T-helper 1 cell (primary cell): ENCODE measurements around the gene PVALEF.
"Not testable (repeated sequence)": the region's sequence is repeated elsewhere in the genome, so short reads cannot be mapped to it uniquely, and the experiment has no call there.

Experiments
- DNase-seq, 5 donors: peaks; one replicate each; pipeline ENCODE4 v3.0.0-alpha.2; 2012 to 2020

The PVALEF gene

DNA sequence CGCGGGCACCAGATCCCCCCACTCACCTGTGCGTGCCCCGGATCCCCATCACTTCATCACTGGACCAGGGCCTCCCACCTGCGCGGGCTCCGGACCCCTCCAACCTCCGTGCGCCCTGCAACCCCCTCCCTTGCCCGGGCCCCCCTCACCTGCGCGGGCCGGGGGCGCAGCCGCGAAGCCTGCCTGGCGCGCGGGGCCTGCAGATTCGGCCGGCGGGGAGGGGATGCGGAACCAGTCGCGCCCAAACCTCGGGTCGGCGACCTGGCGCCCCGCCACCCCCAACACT lies 57.3 kb downstream of the PVALEF start:
- DNase-seq = no peak

DNA sequence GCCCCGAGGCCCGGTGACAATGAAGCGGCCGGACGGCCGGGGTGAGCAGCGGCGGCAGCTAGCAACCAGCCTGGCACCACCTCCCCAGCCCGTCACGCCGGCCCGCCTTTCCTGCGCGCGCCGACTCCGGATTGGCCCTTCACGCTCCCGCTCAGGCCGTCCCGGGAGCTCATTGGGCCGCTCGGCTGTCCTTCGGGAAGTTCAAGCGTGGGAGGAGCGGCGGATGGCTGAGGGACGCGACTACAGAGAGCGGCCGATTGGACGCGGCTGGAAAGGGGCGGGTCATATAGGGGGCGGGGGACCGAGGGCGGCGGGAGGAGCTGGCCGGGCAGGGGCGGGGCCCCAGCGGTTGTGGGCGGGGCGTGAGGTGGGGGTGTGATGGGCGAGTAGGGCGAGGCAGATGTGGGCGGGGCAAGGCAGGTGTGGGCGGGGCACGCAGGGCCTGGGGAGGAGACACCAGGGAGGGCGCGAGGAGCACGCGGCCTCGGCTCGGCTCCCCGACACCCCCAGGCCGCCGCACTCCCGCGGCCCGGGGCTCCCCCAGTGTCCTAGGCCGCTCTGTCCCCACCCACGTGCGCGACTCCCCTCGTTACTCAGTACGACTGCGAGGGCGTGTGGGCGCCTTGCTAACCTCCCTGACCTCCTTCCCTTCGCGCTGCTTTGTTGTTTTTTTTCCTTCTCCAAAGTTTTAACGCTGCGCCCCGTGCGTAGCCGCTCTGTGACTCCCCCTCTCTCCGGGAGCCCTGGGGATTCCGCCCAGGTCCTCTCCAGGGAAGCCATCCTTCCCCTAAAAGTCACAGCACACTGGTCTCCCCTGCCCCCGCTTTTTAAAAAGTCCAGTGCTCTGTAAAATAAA lies 57.8 kb downstream of the PVALEF start, which contains the start of gene CEP131:
Gene CEP131, minus strand, starts transcription at position 60 of the 856 bp plus-strand sequence. CDS start 2,909 bp downstream, outside the sequence.
- peak; percentile 98 to 100 (median 99) for DNase-seq

DNA sequence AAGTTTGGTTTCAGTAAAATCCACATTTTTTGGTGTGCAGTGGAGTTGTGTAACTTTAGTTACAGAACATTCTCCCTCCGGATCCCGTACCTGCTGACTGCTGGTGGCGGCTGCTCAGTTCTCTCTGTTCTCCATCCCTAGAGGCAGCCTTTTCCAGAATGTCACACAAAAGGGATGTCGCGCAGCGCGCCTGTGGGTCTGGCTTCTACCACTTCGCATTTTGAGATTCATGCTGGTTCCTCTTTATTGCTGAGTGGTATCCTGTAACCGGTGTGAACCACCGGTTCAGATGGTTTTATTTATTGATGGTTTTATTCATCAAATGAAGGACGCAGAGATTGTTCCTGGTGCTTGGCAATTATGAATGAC lies 58.4 kb downstream of the PVALEF start:
- no peak for DNase-seq

DNA sequence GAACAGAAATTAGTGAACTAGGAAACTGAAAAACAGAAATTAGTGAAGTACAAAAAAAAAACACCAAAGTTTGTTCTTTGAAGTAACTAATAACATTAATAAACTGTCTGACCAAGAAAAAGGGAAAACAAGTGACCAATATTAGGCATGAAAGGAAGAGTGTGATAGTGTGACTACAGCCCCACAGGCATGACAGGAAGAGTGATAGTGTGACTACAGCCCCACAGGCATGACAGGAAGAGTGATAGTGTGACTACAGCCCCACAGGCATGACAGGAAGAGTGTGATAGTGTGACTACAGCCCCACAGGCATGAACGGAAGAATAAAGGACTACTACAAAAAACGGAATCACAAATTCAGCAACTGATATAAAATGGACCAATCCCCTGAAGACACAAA lies 62.3 kb downstream of the PVALEF start:
- not testable (repeated sequence) for DNase-seq

DNA sequence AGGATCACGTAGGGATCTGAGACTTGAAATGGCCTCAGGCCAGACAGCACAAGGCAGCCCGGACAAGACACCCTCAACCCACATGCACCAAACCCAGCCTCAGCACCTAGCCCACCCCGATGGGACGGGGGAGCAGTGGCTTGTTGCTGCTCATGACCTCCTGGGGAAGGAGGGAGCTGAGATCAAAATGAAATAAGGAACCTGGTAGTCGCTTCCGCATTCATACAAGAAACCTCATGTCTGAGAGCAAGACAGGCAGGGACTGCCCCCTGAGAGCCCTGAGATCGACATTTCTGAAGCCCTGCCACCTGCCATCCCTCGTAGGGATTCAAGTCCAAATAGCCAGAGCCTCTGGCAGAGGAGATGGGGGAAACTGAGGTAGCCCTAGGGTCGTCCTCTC lies 63.1 kb downstream of the PVALEF start:
- DNase-seq = no peak

DNA sequence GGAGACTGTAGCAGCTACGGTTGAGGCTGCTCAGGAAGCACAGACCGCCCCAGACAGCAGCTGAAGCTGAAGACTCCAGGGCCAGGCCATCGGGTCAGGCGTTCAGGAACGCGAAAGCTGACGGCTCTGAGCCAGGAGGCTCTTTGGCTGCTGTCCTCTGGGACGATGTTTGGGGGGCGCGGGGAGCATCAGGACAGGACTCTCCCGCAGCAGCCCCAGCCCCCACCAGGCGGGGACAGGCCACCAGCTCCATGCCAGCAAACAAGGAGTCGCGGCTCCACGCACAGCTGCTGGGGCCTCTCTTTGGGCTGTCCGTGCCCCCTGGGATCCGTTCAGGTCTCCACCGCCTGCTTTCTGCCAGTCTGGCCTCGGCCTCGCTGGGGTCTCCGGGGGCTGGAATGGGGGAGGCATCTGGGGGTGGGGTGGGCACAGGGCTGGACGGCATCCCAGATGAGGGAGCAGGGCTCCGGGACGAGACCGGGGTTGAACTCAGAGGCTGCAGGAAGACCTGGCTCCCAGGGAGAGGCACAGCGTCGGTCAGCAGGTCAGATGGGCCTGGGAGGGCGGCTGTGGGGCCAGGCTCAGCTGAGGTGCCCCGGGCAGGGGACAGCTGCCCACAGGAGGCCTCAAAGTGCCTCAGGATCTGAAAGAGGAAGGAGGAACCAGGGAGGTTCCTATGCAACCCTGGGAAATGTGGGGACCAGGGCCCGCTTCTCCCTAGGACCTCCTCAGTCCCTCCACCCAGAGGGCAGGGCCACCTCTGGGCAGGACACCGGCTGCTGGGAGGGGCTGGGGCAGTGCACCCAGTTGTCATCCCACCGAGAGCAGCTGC lies 63.7 kb downstream of the PVALEF start:
- no peak for DNase-seq

DNA sequence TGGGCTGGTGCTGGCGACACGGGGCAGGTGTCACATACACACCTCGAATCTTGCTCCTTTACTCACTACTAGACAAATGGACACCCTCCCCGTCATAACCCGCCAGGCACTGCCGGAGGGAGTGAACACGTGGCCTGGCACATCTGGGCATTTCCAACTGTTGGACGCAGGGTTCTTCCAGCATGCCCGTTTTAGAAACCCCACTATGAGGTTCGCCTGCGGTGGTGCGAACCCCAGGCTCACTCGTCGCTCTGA lies 64.3 kb downstream of the PVALEF start:
- DNase-seq = no peak

DNA sequence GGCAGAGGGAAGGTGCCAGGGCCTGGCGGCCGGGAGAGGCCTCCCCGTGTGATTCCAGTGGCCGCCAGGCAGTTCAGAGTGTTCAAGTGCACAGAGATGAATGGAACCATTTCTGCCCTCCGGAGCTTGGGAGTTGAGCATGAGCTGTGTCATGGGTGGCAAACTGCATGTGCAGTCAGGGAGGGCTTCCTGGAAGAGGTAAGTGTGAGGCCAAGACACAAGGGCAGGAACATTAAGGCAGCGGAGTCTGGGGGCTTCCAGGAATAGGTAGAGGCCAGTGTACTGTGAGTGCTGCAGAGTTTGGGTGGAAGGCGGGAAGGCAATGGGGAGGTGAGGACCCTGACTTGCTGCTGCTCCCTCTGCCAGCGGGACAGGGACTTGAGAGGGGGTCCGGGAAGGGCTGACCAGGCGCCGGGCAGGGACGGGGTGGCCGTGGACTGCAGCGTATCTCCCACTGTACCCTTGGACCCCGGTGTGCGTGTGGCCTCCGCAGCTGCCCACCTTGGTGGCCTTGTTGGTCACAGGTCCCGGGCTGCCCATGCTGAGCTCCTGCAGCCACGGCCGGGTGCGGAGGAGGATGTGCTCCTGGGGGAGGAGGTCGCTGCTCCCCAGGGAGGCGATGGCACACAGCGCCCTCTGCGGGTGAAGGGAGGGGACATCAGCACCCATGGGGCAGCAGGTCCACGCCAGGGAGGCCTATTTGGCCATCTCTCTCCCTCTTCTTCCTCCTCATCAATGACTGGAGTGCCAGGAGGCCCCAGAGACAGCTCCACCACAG lies 64.9 kb downstream of the PVALEF start:
- DNase-seq = no peak

DNA sequence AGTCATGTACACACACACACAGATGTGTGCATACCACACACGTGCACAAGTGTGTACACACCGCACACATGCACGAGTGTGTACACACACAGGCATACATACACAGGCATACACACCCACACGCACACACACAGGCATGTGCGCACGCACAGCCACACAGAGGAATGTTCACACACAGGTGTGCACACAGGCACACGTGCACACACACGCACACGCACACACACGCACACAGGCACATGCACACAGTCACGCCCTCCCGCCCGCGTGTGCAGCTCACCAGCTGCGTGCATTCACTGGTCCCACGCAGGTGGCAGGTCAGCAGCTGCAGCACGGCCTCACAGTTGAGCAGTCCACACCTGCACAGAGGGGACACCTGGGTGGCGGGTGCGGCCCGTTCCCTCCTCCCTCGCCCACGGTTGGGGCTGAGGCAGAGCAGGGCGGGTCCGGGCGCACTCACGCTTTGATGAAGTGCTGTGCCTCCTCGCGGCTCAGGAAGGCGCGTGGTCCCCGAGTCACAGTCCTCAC lies 65.9 kb downstream of the PVALEF start:
- no peak for DNase-seq

DNA sequence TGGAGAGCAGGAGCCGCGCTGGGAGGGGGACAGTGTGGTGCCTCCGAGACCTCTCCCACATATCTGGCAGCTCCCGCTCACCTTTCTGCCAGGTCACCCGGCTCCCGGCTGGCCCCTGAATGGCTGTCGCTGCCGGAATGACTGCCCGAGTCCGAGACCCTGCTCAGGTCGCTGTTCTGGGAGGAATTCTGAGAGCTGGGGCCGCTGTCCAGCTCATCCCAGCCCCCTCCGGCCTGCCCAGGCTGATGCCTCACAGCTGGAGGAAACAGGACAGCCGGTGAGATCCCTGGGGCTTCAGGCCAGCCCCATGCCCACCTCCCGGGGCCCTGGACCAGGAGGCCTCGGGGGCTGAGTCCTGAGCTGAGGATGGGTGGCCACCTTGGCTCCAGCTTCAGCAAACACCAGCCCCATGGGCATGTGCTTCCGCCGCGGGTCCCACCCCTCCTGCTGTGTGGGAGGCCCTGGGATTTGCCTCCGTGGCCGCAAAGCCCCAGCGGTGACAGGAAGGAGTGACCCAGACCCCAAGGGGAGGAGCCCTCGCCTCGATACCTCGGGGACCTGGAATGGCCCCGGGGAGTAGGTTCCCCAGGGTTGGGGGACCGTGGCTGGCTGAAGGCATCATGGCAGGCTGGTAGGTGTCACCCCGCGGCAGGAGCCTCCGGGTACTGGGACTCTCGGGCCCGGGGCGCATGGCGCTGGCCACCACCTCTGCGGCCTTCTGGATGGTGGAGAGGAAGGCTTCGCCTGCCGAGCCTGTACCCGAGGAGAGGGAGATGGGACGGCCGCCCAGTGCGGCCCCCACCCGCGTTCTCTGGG lies 66.7 kb downstream of the PVALEF start:
- no peak for DNase-seq
